ENCODE results near the gene GOLGB1. TPM values are rescaled to one million over a fixed set of nuclear protein-coding genes. Genes with fewer than 3 reads are reported as not detected.
"Not testable (repeated sequence)": the region's sequence is repeated elsewhere in the genome, so short reads cannot be mapped to it uniquely, and the experiment has no call there.

GOLGB1 gene
- total RNA-seq, 3 donors from 2014 or later, result 65.1 to 86.9 (median 71.6) TPM

GRCh38 chr3:121748680-121749275 lies 763 bp downstream of the GOLGB1 start:
- Histone ChIP-seq H3K36me3 (ENCODE audit: low read depth) (no peaks in the 10 kb centered on the region), H3K4me1 (ENCODE audit: low read depth) (peaks cover 21% of the 10 kb centered on the region), H3K9me3 (no peaks in the 10 kb centered on the region), H3K4me3 (peak overlapping the region; percentile 62)
- DNase-seq (peak in 1 of 3 donors; percentile 82), ATAC-seq (peak; percentile 77)
- intact Hi-C loops (cut with DNase I, micrococcal nuclease), result no loop called here
- TF ChIP-seq CTCF (IDR thresholded peaks at IDR 0.05), result no peak

GRCh38 chr3:121747976-121748375 lies 1.6 kb downstream of the GOLGB1 start:
- H3K4me1 ChIP-seq (ENCODE audit: low read depth), result peaks cover 21% of the 10 kb centered on the region
- no peak for ATAC-seq
- no peaks in the 10 kb centered on the region for H3K36me3 ChIP-seq (ENCODE audit: low read depth)
- no peak overlapping the region for H3K4me3 ChIP-seq
- DNase-seq, result no peak
- intact Hi-C loops (cut with DNase I, micrococcal nuclease), result no loop called here
- H3K9me3 ChIP-seq, result no peaks in the 10 kb centered on the region
- no peak for TF ChIP-seq CTCF (IDR thresholded peaks at IDR 0.05)

GRCh38 chr3:121743106-121743505 lies 6.4 kb downstream of the GOLGB1 start:
- DNase-seq; intact Hi-C loops (cut with DNase I, micrococcal nuclease); H3K4me3 ChIP-seq; ATAC-seq; H3K9me3 ChIP-seq; H3K36me3 ChIP-seq (ENCODE audit: low read depth): not testable (repeated sequence)
- peaks cover 18% of the 10 kb centered on the region for H3K4me1 ChIP-seq (ENCODE audit: low read depth)

GRCh38 chr3:121740896-121741295 lies 8.6 kb downstream of the GOLGB1 start:
- Histone ChIP-seq H3K9me3 (no peaks in the 10 kb centered on the region), H3K4me1 (ENCODE audit: low read depth) (peaks cover 3% of the 10 kb centered on the region), H3K4me3 (no peak overlapping the region), H3K36me3 (ENCODE audit: low read depth) (no peaks in the 10 kb centered on the region)
- ATAC-seq (no peak), DNase-seq (no peak)
- no peak for TF ChIP-seq CTCF (IDR thresholded peaks at IDR 0.05)
- intact Hi-C loops (cut with DNase I, micrococcal nuclease), result no loop called here

- Histone ChIP-seq H3K36me3 (ENCODE audit: low read depth) (no peaks in the 10 kb centered on the region), H3K9me3 (no peaks in the 10 kb centered on the region), H3K4me3 (no peak overlapping the region), H3K4me1 (ENCODE audit: low read depth) (no peaks in the 10 kb centered on the region)
- TF ChIP-seq CTCF (IDR thresholded peaks at IDR 0.05), result no peak
- no peak for ATAC-seq
- intact Hi-C loops (cut with DNase I, micrococcal nuclease), result no loop called here
- no peak for DNase-seq
Measured at GRCh38 chr3:121739902-121740301, 9.6 kb downstream of the GOLGB1 start.

GRCh38 chr3:121737644-121738043 lies 11.9 kb downstream of the GOLGB1 start:
- TF ChIP-seq CTCF (IDR thresholded peaks at IDR 0.05), result no peak
- Histone ChIP-seq H3K4me3 (no peak overlapping the region), H3K36me3 (ENCODE audit: low read depth) (no peaks in the 10 kb centered on the region), H3K9me3 (no peaks in the 10 kb centered on the region), H3K4me1 (ENCODE audit: low read depth) (peaks cover 4% of the 10 kb centered on the region)
- intact Hi-C loops (cut with DNase I, micrococcal nuclease), result no loop called here
- DNase-seq, result no peak
- ATAC-seq, result no peak
